GM19025 (cell line): ENCODE data around the gene ARHGAP29.
"Not testable (repeated sequence)": the region's sequence is repeated elsewhere in the genome, so short reads cannot be mapped to it uniquely, and the experiment has no call there.

Source experiments
- ATAC-seq: cut with Tn5 transposase; IDR thresholded peaks from one replicate; pipeline ENCODE4 v1.9.1; 2021; ENCODE audit warnings: mild to moderate bottlenecking, low read depth, moderate library complexity; ENCODE audit not compliant: unreplicated experiment

The ARHGAP29 gene

GRCh38 chr1:94183197-94183815 lies 54.1 kb downstream of the ARHGAP29 start:
- ATAC-seq: no peak

GRCh38 chr1:94182191-94182590 lies 55.2 kb downstream of the ARHGAP29 start:
- no peak for ATAC-seq

- ATAC-seq: no peak
Measured at GRCh38 chr1:94180650-94181049, 56.7 kb downstream of the ARHGAP29 start.

DNA sequence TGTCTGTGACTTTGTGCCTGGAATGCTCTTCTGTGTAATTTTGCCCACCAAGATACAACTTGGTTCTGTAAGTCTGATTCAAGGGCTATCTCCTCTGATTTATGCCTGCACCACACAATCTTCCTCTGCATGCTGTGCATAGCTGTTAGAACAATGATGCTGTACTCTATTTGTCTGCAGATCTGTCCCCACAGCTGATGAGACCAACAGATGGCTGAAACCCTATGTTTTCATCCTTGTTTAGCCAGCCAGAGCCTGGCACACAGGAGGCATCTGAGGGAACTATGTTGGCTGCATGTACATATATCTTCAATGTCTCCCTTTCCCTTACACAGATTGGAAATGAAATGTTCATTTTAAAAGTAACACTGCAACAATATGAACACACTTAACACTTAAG lies 58.5 kb downstream of the ARHGAP29 start:
- no peak for ATAC-seq

- no peak for ATAC-seq
Measured at GRCh38 chr1:94169126-94169525, 68.3 kb downstream of the ARHGAP29 start.

DNA sequence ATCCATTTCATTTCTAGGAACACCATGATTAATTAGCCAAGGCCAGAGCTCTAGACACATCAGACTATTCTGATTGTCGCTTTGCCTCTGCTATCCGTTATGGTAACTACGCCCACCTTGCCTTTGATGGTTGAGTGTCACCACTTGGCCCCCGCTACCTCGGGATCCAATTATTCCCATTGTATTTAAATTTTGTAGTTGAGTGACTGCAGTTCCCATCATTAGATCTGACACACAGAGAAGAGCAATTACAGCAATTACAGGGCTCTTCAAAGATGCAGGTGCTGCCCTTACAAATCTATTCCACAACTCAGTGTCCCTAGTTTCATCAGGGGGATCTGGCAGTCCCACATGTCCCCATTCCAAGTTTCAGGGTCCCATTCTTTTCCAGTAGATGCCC lies 71.5 kb downstream of the ARHGAP29 start:
- no peak for ATAC-seq

GRCh38 chr1:94164885-94165284 lies 72.5 kb downstream of the ARHGAP29 start:
- not testable (repeated sequence) for ATAC-seq

GRCh38 chr1:94164121-94164520 lies 73.3 kb downstream of the ARHGAP29 start:
- not testable (repeated sequence) for ATAC-seq

DNA sequence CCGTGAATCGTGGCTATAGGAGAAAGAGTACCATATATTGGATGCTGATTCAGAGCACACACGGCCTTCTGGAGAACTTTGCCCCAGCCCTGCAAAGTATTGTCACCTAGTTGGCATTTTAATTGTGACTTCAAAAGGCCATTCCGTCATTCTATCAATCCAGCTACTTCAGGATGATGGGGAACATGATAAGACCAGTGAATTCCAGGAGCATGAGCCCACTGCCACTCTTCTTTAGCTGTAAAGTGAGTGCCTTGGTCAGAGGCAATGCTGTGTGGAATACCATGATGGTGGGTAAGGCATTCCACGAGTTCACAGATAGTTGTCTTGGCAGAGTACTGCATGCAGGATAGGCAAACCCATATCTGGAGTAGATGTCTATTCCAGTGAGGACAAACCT lies 74.1 kb downstream of the ARHGAP29 start:
- not testable (repeated sequence) for ATAC-seq

DNA sequence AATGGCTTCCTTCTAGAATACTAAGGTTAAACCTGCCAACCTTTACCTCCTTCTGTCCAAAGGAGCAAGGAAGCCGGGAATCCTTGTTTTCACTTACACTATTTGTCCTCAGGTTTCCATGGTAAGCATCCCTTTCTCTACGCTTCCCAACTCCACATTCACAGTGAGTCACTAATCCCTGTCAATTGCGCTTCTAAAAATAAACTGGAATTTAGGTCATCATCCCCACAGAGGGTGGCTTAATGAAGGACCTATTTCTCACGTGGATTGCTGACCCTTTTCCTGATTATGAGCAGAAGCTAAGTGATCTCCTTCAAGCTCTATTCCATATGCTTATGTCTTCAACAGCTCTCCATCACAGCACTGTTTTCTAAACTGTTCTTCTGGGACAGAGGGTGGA lies 76.6 kb downstream of the ARHGAP29 start:
- no peak for ATAC-seq

GRCh38 chr1:94156096-94156625 lies 81.2 kb downstream of the ARHGAP29 start:
- no peak for ATAC-seq

- no peak for ATAC-seq
Measured at GRCh38 chr1:94154989-94155388, 82.4 kb downstream of the ARHGAP29 start.

DNA sequence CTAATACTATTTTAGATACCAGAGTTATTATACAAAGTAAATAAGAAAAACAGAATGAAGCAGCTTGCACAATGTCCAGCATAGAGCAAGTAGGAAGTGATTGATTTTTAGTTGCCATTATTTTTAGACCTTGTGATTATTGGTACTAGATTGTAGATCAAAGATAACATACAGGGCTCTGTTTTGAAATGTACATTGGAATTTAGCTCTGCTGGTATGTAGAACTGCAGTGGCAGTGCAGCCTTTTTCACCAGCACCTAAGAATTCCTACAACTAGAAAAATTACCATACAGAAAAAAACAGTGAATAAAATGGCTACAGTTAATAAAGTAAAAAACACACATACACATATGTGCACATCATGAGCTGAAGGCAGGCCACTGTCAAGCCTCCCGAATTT lies 84.3 kb downstream of the ARHGAP29 start:
- no peak for ATAC-seq

DNA sequence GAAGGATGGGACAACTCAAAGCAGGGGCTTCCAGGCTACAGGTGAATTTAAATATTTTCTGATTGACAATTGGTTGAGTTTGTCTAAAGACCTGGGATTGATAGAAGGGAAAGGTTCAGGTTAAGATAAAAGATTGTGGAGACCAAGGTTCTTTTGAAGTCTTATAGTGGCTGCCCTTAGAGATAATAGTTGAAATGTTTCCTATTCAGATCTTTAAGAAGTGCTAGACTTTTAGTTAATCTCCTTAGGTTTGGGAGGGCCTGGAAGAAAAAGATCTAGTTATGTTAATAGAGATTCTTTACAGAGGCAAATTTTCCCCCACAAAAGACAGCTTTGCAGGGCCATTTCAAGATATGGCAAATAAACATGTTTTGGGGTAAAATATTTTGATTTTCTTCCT lies 88.2 kb downstream of the ARHGAP29 start:
- not testable (repeated sequence) for ATAC-seq

GRCh38 chr1:94146273-94146672 lies 91.1 kb downstream of the ARHGAP29 start:
- ATAC-seq: no peak

GRCh38 chr1:94144836-94145235 lies 92.5 kb downstream of the ARHGAP29 start:
- ATAC-seq: no peak

GRCh38 chr1:94143809-94144176 lies 93.6 kb downstream of the ARHGAP29 start:
- no peak for ATAC-seq

- ATAC-seq: no peak
Measured at GRCh38 chr1:94143173-94143808, 94.1 kb downstream of the ARHGAP29 start.

DNA sequence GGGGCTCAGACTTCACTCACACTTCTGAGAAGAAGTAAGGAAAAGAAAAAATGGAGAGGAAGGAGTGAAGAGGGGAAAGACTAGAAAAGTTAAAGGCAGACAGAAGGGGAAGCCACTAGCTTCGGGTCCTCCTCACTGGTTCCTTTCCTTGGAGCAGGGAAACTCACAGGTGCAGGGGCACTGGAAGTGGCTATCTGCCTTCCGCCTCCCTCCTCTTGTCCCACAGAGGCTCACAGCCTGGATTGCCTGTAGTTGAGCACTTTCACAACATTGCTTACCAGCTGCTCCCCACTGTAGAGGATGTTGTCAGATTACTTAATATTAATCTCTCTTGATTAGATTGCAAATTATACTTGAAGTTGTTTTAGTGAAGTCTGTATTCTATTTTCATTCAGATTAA lies 94.8 kb downstream of the ARHGAP29 start:
- ATAC-seq: no peak

- no peak for ATAC-seq
Measured at GRCh38 chr1:94142022-94142421, 95.4 kb downstream of the ARHGAP29 start.

- ATAC-seq: no peak
Measured at GRCh38 chr1:94132111-94132510, 105.3 kb downstream of the ARHGAP29 start.
